Epithelial cell of esophagus (primary cell): ENCODE data around the gene KCNK7.

Source experiments
- DNase-seq: peaks from one replicate; pipeline ENCODE4 v3.0.0; 2010; ENCODE audit warnings: low read depth
- H3K4me3 ChIP-seq: 2 replicates; pipeline ENCODE4 v1.5.1; 2011; ENCODE audit warnings: mild to moderate bottlenecking, low read length, control low read depth
- CTCF ChIP-seq: IDR thresholded peaks from 2 replicates; pipeline ENCODE4 v1.5.1; 2011; ENCODE audit warnings: low read depth, mild to moderate bottlenecking, low read length, control low read depth, inconsistent platforms; ENCODE audit not compliant: insufficient read depth; ENCODE audit errors: missing control alignments

The KCNK7 gene

GRCh38 chr11:65584723-65585171 lies 10.9 kb downstream of the KCNK7 start:
- no peak for TF ChIP-seq CTCF
- no peak for DNase-seq
- H3K4me3 ChIP-seq = no peak overlapping the region

- H3K4me3 ChIP-seq = no peak overlapping the region
- no peak for DNase-seq
- no peak for TF ChIP-seq CTCF
Measured at GRCh38 chr11:65584106-65584505, 11.5 kb downstream of the KCNK7 start.

DNA sequence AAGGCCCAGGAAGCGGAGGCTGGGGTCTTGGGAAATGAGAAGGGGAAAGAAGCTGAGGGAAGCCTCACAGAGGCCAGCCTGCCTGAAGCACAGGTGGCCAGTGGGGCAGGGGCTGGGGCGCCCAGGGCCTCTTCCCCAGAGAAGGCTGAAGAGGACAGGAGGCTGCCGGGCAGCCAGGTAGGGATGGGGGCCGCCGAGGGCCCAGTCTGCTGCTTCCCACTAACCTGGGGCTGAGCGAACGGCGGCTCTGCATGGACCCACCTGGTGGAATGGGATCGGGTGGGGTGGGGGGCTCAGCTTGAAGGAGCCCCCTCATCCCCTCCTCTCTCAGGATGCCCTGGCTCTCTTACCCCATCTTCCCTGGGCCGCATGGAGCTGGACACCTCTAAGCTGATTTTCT lies 12.0 kb downstream of the KCNK7 start:
- H3K4me3 ChIP-seq = no peak overlapping the region
- no peak for TF ChIP-seq CTCF
- DNase-seq = no peak

DNA sequence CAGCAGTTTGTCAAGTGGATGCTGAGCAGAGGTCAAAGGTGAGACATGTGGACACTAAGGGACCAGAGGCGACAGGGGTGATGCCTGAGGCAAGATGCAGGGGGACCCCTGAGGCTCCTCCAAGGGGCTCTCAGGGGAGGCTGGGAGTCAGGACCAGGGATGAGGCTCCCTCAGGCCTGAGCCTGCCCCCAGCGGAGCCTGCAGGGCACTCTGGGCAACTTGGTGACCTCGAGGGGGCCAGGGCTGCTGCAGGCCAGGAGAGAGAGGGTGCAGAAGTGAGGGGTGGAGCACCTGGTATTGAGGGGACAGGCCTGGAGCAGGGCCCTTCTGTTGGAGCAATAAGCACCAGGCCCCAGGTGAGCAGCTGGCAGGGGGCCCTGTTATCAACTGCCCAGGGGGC lies 13.7 kb downstream of the KCNK7 start:
- TF ChIP-seq CTCF = no peak
- no peak overlapping the region for H3K4me3 ChIP-seq

GRCh38 chr11:65580756-65581155 lies 14.8 kb downstream of the KCNK7 start:
- no peak for DNase-seq
- no peak for TF ChIP-seq CTCF
- no peak overlapping the region for H3K4me3 ChIP-seq

More for the DNA sequence above, 13.7 kb downstream of the KCNK7 start:
- no peak for DNase-seq

DNA sequence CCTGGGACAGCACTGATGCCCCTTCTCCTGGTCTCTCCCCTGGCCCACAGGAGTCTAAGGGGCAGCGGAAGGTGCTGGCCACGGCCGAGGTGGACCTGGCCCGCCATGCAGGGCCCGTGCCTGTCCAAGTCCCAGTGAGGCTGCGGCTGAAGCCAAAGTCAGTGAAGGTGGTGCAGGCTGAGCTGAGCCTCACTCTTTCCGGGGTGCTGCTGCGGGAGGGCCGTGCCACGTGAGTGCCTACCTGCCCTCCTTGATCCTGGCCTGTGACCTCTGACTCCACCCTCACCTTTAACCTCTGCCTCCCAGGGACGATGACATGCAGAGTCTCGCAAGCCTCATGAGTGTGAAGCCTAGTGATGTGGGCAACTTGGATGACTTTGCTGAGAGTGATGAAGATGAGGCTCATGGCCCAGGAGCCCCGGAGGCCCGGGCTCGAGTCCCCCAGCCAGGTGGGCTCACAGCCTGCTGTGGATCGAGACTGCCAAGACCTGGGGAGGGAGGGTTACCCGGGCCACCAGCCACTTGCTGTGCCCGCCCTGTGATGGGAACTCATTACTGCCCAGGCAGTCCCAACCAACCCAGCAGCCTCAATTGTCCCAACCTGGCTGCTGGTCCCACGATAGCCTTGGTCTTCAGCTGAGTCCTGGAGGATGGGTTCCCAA lies 15.4 kb downstream of the KCNK7 start:
- no peak for DNase-seq

More for the DNA sequence above, 15.4 kb downstream of the KCNK7 start:
- no peak for TF ChIP-seq CTCF
- no peak overlapping the region for H3K4me3 ChIP-seq
